ENCODE data around the gene CCDC149.

Gene CCDC149

GRCh38 chr4:24778464-24779225 lies 134.2 kb downstream of the CCDC149 start:
- Histone ChIP-seq H3K4ac (ENCODE audit: low read depth, low read length) (no peak overlapping the region), H2AFZ (ENCODE audit: insufficient read depth, low read length, poor library complexity) (no peak overlapping the region), H3K18ac (ENCODE audit: low read length) (no peak overlapping the region), H4K91ac (ENCODE audit: low read depth, low read length) (no peak overlapping the region), H3K9ac (ENCODE audit: low read length) (no peak overlapping the region), H4K8ac (ENCODE audit: low read depth, low read length) (no peak overlapping the region), H3K27me3 (ENCODE audit: insufficient read depth, low read length) (no peaks in the 10 kb centered on the region), H2BK12ac (ENCODE audit: low read length) (no peak overlapping the region), H3K4me1 (ENCODE audit: control insufficient read depth in 1 of 2, insufficient read depth in 2 of 2, low read length in 2 of 2) (no peaks in the 10 kb centered on the region), H2BK120ac (ENCODE audit: insufficient read depth, low read length, poor library complexity) (no peak overlapping the region), H2BK5ac (ENCODE audit: low read depth, low read length, poor library complexity) (no peak overlapping the region), H3K4me2 (ENCODE audit: low read length) (no peak overlapping the region), H3K23ac (ENCODE audit: low read length) (no peak overlapping the region), H3K36me3 (ENCODE audit: control insufficient read depth in 1 of 2, insufficient read depth in 2 of 2, low read length in 2 of 2) (no peaks in the 10 kb centered on the region), H3K14ac (ENCODE audit: low read length) (no peak overlapping the region), H3K27ac (ENCODE audit: low read depth, low read length) (no peak overlapping the region), H4K12ac (ENCODE audit: low read depth, low read length) (no peak overlapping the region), H3K79me1 (ENCODE audit: low read length) (no peaks in the 10 kb centered on the region), H3K9me3 (ENCODE audit: insufficient read depth, low read depth, low read length) (no peaks in the 10 kb centered on the region), H3K4me3 (ENCODE audit: low read depth, low read length) (no peak overlapping the region), H2AK5ac (ENCODE audit: low read length) (no peak overlapping the region), H3K79me2 (ENCODE audit: control insufficient read depth, insufficient read depth, low read length, poor library complexity) (no peaks in the 10 kb centered on the region)
- no CpG with 5 or more reads among the region's 3 CpGs for WGBS (ENCODE audit: extremely low coverage, insufficient coverage, insufficient read length)
- peak in 1 of 2 donors; percentile 5 for DNase-seq

- Histone ChIP-seq H3K79me1 (ENCODE audit: low read length) (no peaks in the 10 kb centered on the region), H3K4ac (ENCODE audit: low read depth, low read length) (no peak overlapping the region), H2AK5ac (ENCODE audit: low read length) (no peak overlapping the region), H4K91ac (ENCODE audit: low read depth, low read length) (no peak overlapping the region), H2BK120ac (ENCODE audit: insufficient read depth, low read length, poor library complexity) (no peak overlapping the region), H4K12ac (ENCODE audit: low read depth, low read length) (no peak overlapping the region), H4K8ac (ENCODE audit: low read depth, low read length) (no peak overlapping the region), H2BK5ac (ENCODE audit: low read depth, low read length, poor library complexity) (no peak overlapping the region), H3K79me2 (ENCODE audit: control insufficient read depth, insufficient read depth, low read length, poor library complexity) (no peaks in the 10 kb centered on the region), H2AFZ (ENCODE audit: insufficient read depth, low read length, poor library complexity) (no peak overlapping the region), H3K23ac (ENCODE audit: low read length) (no peak overlapping the region), H3K27me3 (ENCODE audit: insufficient read depth, low read length) (no peaks in the 10 kb centered on the region), H3K9me3 (ENCODE audit: insufficient read depth, low read depth, low read length) (no peaks in the 10 kb centered on the region), H3K4me2 (ENCODE audit: low read length) (no peak overlapping the region), H3K27ac (ENCODE audit: low read depth, low read length) (no peak overlapping the region), H3K14ac (ENCODE audit: low read length) (no peak overlapping the region), H2BK12ac (ENCODE audit: low read length) (no peak overlapping the region), H3K18ac (ENCODE audit: low read length) (no peak overlapping the region), H3K9ac (ENCODE audit: low read length) (no peak overlapping the region), H3K4me1 (ENCODE audit: control insufficient read depth in 1 of 2, insufficient read depth in 2 of 2, low read length in 2 of 2) (no peaks in the 10 kb centered on the region), H3K4me3 (ENCODE audit: low read depth, low read length) (no peak overlapping the region), H3K36me3 (ENCODE audit: control insufficient read depth in 1 of 2, insufficient read depth in 2 of 2, low read length in 2 of 2) (no peaks in the 10 kb centered on the region)
- no peak for DNase-seq
- no CpG with 5 or more reads among the region's 11 CpGs for WGBS (ENCODE audit: extremely low coverage, insufficient coverage, insufficient read length)
Measured at GRCh38 chr4:24777536-24778463, 135.0 kb downstream of the CCDC149 start.

GRCh38 chr4:24775750-24776149 lies 137.1 kb downstream of the CCDC149 start:
- H4K8ac ChIP-seq (ENCODE audit: low read depth, low read length) = no peak overlapping the region
- no peak overlapping the region for H3K27ac ChIP-seq (ENCODE audit: low read depth, low read length)
- no peaks in the 10 kb centered on the region for H3K79me2 ChIP-seq (ENCODE audit: control insufficient read depth, insufficient read depth, low read length, poor library complexity)
- no peak overlapping the region for H2BK5ac ChIP-seq (ENCODE audit: low read depth, low read length, poor library complexity)
- no peak overlapping the region for H3K4ac ChIP-seq (ENCODE audit: low read depth, low read length)
- no peak overlapping the region for H2AFZ ChIP-seq (ENCODE audit: insufficient read depth, low read length, poor library complexity)
- no CpG with 5 or more reads among the region's 3 CpGs for WGBS (ENCODE audit: extremely low coverage, insufficient coverage, insufficient read length)
- H4K91ac ChIP-seq (ENCODE audit: low read depth, low read length) = no peak overlapping the region
- H3K4me2 ChIP-seq (ENCODE audit: low read length) = no peak overlapping the region
- no peaks in the 10 kb centered on the region for H3K9me3 ChIP-seq (ENCODE audit: insufficient read depth, low read depth, low read length)
- H3K14ac ChIP-seq (ENCODE audit: low read length) = no peak overlapping the region
- no peak overlapping the region for H3K9ac ChIP-seq (ENCODE audit: low read length)
- no peak overlapping the region for H2BK120ac ChIP-seq (ENCODE audit: insufficient read depth, low read length, poor library complexity)
- no peak overlapping the region for H3K23ac ChIP-seq (ENCODE audit: low read length)
- H3K79me1 ChIP-seq (ENCODE audit: low read length) = no peaks in the 10 kb centered on the region
- H3K4me3 ChIP-seq (ENCODE audit: low read depth, low read length) = no peak overlapping the region
- H3K27me3 ChIP-seq (ENCODE audit: insufficient read depth, low read length) = no peaks in the 10 kb centered on the region
- no peaks in the 10 kb centered on the region for H3K36me3 ChIP-seq (ENCODE audit: control insufficient read depth in 1 of 2, insufficient read depth in 2 of 2, low read length in 2 of 2)
- DNase-seq = no peak
- H4K12ac ChIP-seq (ENCODE audit: low read depth, low read length) = no peak overlapping the region
- H2BK12ac ChIP-seq (ENCODE audit: low read length) = no peak overlapping the region
- no peak overlapping the region for H3K18ac ChIP-seq (ENCODE audit: low read length)
- H2AK5ac ChIP-seq (ENCODE audit: low read length) = no peak overlapping the region
- H3K4me1 ChIP-seq (ENCODE audit: control insufficient read depth in 1 of 2, insufficient read depth in 2 of 2, low read length in 2 of 2) = no peaks in the 10 kb centered on the region

GRCh38 chr4:24775032-24775605 lies 137.7 kb downstream of the CCDC149 start:
- Histone ChIP-seq H3K79me1 (ENCODE audit: low read length) (no peaks in the 10 kb centered on the region), H3K4me2 (ENCODE audit: low read length) (no peak overlapping the region), H3K4ac (ENCODE audit: low read depth, low read length) (no peak overlapping the region), H3K9me3 (ENCODE audit: insufficient read depth, low read depth, low read length) (no peaks in the 10 kb centered on the region), H4K91ac (ENCODE audit: low read depth, low read length) (no peak overlapping the region), H3K4me3 (ENCODE audit: low read depth, low read length) (no peak overlapping the region), H3K36me3 (ENCODE audit: control insufficient read depth in 1 of 2, insufficient read depth in 2 of 2, low read length in 2 of 2) (no peaks in the 10 kb centered on the region), H3K18ac (ENCODE audit: low read length) (no peak overlapping the region), H3K27ac (ENCODE audit: low read depth, low read length) (no peak overlapping the region), H4K12ac (ENCODE audit: low read depth, low read length) (no peak overlapping the region), H3K4me1 (ENCODE audit: control insufficient read depth in 1 of 2, insufficient read depth in 2 of 2, low read length in 2 of 2) (peaks cover 2% of the 10 kb centered on the region in 2 experiments), H2BK5ac (ENCODE audit: low read depth, low read length, poor library complexity) (no peak overlapping the region), H3K79me2 (ENCODE audit: control insufficient read depth, insufficient read depth, low read length, poor library complexity) (no peaks in the 10 kb centered on the region), H2AFZ (ENCODE audit: insufficient read depth, low read length, poor library complexity) (no peak overlapping the region), H3K14ac (ENCODE audit: low read length) (no peak overlapping the region), H3K23ac (ENCODE audit: low read length) (no peak overlapping the region), H2AK5ac (ENCODE audit: low read length) (no peak overlapping the region), H2BK12ac (ENCODE audit: low read length) (no peak overlapping the region), H2BK120ac (ENCODE audit: insufficient read depth, low read length, poor library complexity) (no peak overlapping the region), H3K9ac (ENCODE audit: low read length) (no peak overlapping the region), H3K27me3 (ENCODE audit: insufficient read depth, low read length) (no peaks in the 10 kb centered on the region), H4K8ac (ENCODE audit: low read depth, low read length) (no peak overlapping the region)
- WGBS (ENCODE audit: extremely low coverage, insufficient coverage, insufficient read length) = no CpG with 5 or more reads among the region's 2 CpGs
- DNase-seq = no peak
